ENCODE data around the gene ZNF319.

The ZNF319 gene

GRCh38 chr16:57999971-58000705, at the start of gene ZNF319:
Gene ZNF319 (minus strand): TSS chr16:58000672. CDS start chr16:57998265, 2,407 bp downstream.
- Histone ChIP-seq H3K9ac (ENCODE audit: low read length) (peak within 1 kb of the TSS; percentile 86), H3K9me2 (replicated peaks; ENCODE audit: insufficient read depth, low read length) (no peaks in the 10 kb centered on the region), H3K4me3 (ENCODE audit: low read length) (peak within 1 kb of the TSS; percentile 99), H3K9me3 (replicated peaks; ENCODE audit: insufficient read depth, low read length) (no peaks in the 10 kb centered on the region), H4K20me1 (ENCODE audit: insufficient read depth, low read length) (no peaks in the 10 kb centered on the region; the same call in 1 of the 2 replicates), H3K27ac (ENCODE audit: low read length) (peak within 1 kb of the TSS; percentile 74; the same call in 1 of the 2 replicates), H2AFZ (ENCODE audit: low read length) (peak within 1 kb of the TSS; percentile 100), H3K4me2 (ENCODE audit: low read depth, low read length) (peak within 1 kb of the TSS; percentile 100), H3F3A (ENCODE audit: insufficient read depth, low read length) (peaks cover 14% of the 10 kb centered on the region), H3K79me2 (ENCODE audit: low read length) (peaks cover 15% of the 10 kb centered on the region), H3K4me1 (ENCODE audit: low read length) (peaks cover 17% of the 10 kb centered on the region), H3K36me3 (replicated peaks; ENCODE audit: insufficient read depth, low read length) (no peaks in the 10 kb centered on the region), H3K27me3 (replicated peaks; ENCODE audit: insufficient read depth, low read length) (no peaks in the 10 kb centered on the region)
- TF ChIP-seq EZH2 (optimal IDR thresholded peaks at IDR 0.05; ENCODE audit: low read depth, low read length): no peak
- DNase-seq: peak; percentile 34

DNA sequence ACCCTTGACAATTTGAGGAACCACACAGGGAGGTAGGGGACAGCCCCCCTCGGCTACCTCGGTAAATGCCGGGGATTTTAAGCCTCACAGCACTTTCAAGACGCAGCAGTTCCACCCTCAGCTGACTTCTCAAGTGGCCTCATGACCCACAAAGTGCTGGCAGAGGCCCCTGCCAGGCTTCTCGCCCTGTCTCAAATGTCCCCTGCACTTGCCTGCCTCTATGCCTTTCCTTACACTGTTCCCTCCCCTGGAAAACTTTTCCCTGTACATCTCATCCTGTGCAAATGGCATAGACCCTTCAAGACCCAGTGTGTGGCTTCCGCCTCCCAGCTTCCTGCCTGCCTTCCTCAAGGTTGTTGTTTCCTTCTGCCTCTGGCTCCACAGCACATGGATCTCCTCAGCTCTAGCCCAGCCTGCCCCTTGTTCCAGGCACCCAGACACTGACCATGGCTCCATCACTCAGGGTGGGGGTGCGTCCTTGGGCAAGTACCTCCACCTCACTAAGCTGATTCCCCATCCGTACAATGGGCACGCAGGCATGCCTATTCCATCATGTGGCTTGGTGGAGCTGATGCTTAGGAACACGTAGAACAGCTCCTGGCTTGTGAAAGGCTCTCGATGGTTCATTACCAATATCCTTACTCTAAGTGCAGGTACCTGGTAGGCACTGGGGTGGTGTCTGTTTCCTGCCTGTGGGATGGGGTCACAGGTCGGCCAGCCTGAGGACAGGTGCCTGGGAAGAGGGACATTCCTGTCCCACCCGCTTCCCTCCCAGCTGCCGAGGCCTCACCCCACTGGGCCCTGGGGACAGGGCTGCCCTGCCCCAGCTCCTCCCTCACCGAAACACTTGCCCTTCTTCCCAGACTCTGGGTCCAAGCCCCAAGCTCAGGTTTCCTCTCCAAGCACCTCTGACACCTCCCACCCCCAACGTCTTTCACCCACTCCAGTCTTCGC, 49.0 kb upstream of the ZNF319 start:
- DNase-seq: no peak
- H3F3A ChIP-seq (ENCODE audit: insufficient read depth, low read length): no peaks in the 10 kb centered on the region
- no peak overlapping the region for H3K4me3 ChIP-seq (ENCODE audit: low read length)
- H3K4me1 ChIP-seq (ENCODE audit: low read length): no peaks in the 10 kb centered on the region
- no peaks in the 10 kb centered on the region for H3K9me3 ChIP-seq (replicated peaks; ENCODE audit: insufficient read depth, low read length)
- no peaks in the 10 kb centered on the region for H3K36me3 ChIP-seq (replicated peaks; ENCODE audit: insufficient read depth, low read length)
- no peaks in the 10 kb centered on the region for H4K20me1 ChIP-seq (ENCODE audit: insufficient read depth, low read length)
- H2AFZ ChIP-seq (ENCODE audit: low read length): no peak overlapping the region
- no peak overlapping the region for H3K27ac ChIP-seq (ENCODE audit: low read length)
- no peak for TF ChIP-seq EZH2phosphoT487 (IDR thresholded peaks at IDR 0.05; ENCODE audit: low read length)
- TF ChIP-seq EZH2 (optimal IDR thresholded peaks at IDR 0.05; ENCODE audit: low read depth, low read length): no peak
- no peak for TF ChIP-seq CTCF (IDR thresholded peaks at IDR 0.05; ENCODE audit: low read length)
- no peak overlapping the region for H3K9ac ChIP-seq (ENCODE audit: low read length)
- no peaks in the 10 kb centered on the region; the same call in 1 of the 2 replicates for H3K27me3 ChIP-seq (replicated peaks; ENCODE audit: insufficient read depth, low read length)
- H3K4me2 ChIP-seq (ENCODE audit: low read depth, low read length): no peak overlapping the region
- H3K9me2 ChIP-seq (replicated peaks; ENCODE audit: insufficient read depth, low read length): no peaks in the 10 kb centered on the region
- H3K79me2 ChIP-seq (ENCODE audit: low read length): no peaks in the 10 kb centered on the region

- Histone ChIP-seq H3K4me1 (ENCODE audit: low read length) (no peaks in the 10 kb centered on the region), H3K4me3 (ENCODE audit: low read length) (no peak overlapping the region), H3K9me2 (replicated peaks; ENCODE audit: insufficient read depth, low read length) (no peaks in the 10 kb centered on the region), H3K9me3 (replicated peaks; ENCODE audit: insufficient read depth, low read length) (no peaks in the 10 kb centered on the region), H3K36me3 (replicated peaks; ENCODE audit: insufficient read depth, low read length) (no peaks in the 10 kb centered on the region), H3K9ac (ENCODE audit: low read length) (no peak overlapping the region), H4K20me1 (ENCODE audit: insufficient read depth, low read length) (no peaks in the 10 kb centered on the region), H2AFZ (ENCODE audit: low read length) (no peak overlapping the region), H3F3A (ENCODE audit: insufficient read depth, low read length) (no peaks in the 10 kb centered on the region), H3K79me2 (ENCODE audit: low read length) (no peaks in the 10 kb centered on the region), H3K27me3 (replicated peaks; ENCODE audit: insufficient read depth, low read length) (no peaks in the 10 kb centered on the region; the same call in 1 of the 2 replicates), H3K4me2 (ENCODE audit: low read depth, low read length) (no peak overlapping the region), H3K27ac (ENCODE audit: low read length) (no peak overlapping the region)
- DNase-seq: no peak
- TF ChIP-seq EZH2phosphoT487 (IDR thresholded peaks at IDR 0.05; ENCODE audit: low read length) (no peak), CTCF (IDR thresholded peaks at IDR 0.05; ENCODE audit: low read length) (no peak), EZH2 (optimal IDR thresholded peaks at IDR 0.05; ENCODE audit: low read depth, low read length) (no peak)
Observed at GRCh38 chr16:58048494-58049231, 48.2 kb upstream of the ZNF319 start.
